Loucy (cell line): ENCODE data around the gene LIPT1.

Experiments used
- H2AFZ ChIP-seq: fragments of 200-600 bp; sonication (generic); 2 replicates; pipeline ENCODE4 v1.6.0; 2016; ENCODE audit warnings: antibody characterized with exemption, mild to moderate bottlenecking, low read length, moderate library complexity
- H3F3A ChIP-seq: fragments of 200-600 bp; 2 replicates; pipeline ENCODE4 v1.6.0; 2016; ENCODE audit warnings: antibody characterized with exemption, low read depth, mild to moderate bottlenecking
- H3K27me3 ChIP-seq: fragments of 200-600 bp; sonication (generic); 2 replicates; pipeline ENCODE4 v1.6.1; 2014; ENCODE audit warnings: low read length, mild to moderate bottlenecking; ENCODE audit not compliant: insufficient read depth, poor library complexity, severe bottlenecking
- H3K36me3 ChIP-seq: fragments of 200-600 bp; sonication (generic); 2 replicates; pipeline ENCODE4 v1.6.1; 2016; ENCODE audit warnings: low read length; ENCODE audit not compliant: insufficient read depth
- H3K4me1 ChIP-seq: fragments of 200-600 bp; sonication (generic); 2 replicates; pipeline ENCODE4 v1.5.1; 2014; ENCODE audit warnings: low read length, mild to moderate bottlenecking; ENCODE audit not compliant: insufficient read depth, poor library complexity, severe bottlenecking
- H3K4me2 ChIP-seq: fragments of 200-600 bp; sonication (generic); 2 replicates; pipeline ENCODE4 v1.6.0; 2014; ENCODE audit warnings: antibody characterized with exemption, low read length, low read depth, mild to moderate bottlenecking; ENCODE audit not compliant: poor library complexity, severe bottlenecking
- H3K4me3 ChIP-seq: fragments of 200-600 bp; sonication (generic); 2 replicates; pipeline ENCODE4 v1.5.1; 2014; ENCODE audit warnings: low read length, mild to moderate bottlenecking, mixed read lengths; ENCODE audit not compliant: poor library complexity, severe bottlenecking
- H3K79me2 ChIP-seq: fragments of 200-600 bp; sonication (generic); 2 replicates; pipeline ENCODE4 v1.6.1; 2014; ENCODE audit warnings: low read length; ENCODE audit not compliant: insufficient read depth
- H3K9ac ChIP-seq: fragments of 200-600 bp; sonication (generic); 2 replicates; pipeline ENCODE4 v1.6.0; 2014; ENCODE audit warnings: mild to moderate bottlenecking, low read depth, low read length, moderate library complexity; ENCODE audit not compliant: poor library complexity, severe bottlenecking
- H3K9me2 ChIP-seq: fragments of 200-600 bp; sonication (generic); replicated peaks from 2 replicates; pipeline ENCODE4 v1.6.1; 2016; ENCODE audit warnings: low read depth, low read length, mixed read lengths
- H3K9me3 ChIP-seq: fragments of 200-600 bp; sonication (generic); 2 replicates; pipeline ENCODE4 v1.6.1; 2014; ENCODE audit warnings: mild to moderate bottlenecking, antibody characterized with exemption, low read length, low read depth; ENCODE audit not compliant: insufficient read depth
- H4K20me1 ChIP-seq: fragments of 200-600 bp; sonication (generic); 2 replicates; pipeline ENCODE4 v1.6.0; 2014; ENCODE audit warnings: antibody characterized with exemption, low read length, mild to moderate bottlenecking; ENCODE audit not compliant: insufficient read depth, poor library complexity, severe bottlenecking
- EZH2phosphoT487 ChIP-seq: fragments of 200-600 bp; IDR thresholded peaks from 2 replicates; pipeline ENCODE4 v1.6.1; 2018; ENCODE audit warnings: antibody characterized with exemption, mild to moderate bottlenecking, moderate library complexity, borderline replicate concordance
- TF ChIP-seq, protein P1 (sequence below): fragments of 200-600 bp; sonication (generic); conservative IDR thresholded peaks from 2 replicates; pipeline ENCODE4 v1.5.1; 2014; ENCODE audit warnings: mild to moderate bottlenecking, antibody characterized with exemption, low read length

Gene LIPT1

GRCh38 chr2:99183025-99183424, 28.3 kb downstream of the LIPT1 start:
- no peak overlapping the region for H2AFZ ChIP-seq
- H3K36me3 ChIP-seq = no peaks in the 10 kb centered on the region; the same call in 1 of the 2 replicates
- no peaks in the 10 kb centered on the region for H3K27me3 ChIP-seq
- H3K4me3 ChIP-seq = peak overlapping the region; percentile 94
- no peaks in the 10 kb centered on the region for H3F3A ChIP-seq
- no peaks in the 10 kb centered on the region for H3K9me2 ChIP-seq
- peak overlapping the region; percentile 53 for H3K4me2 ChIP-seq
- H3K4me1 ChIP-seq = peaks cover 39% of the 10 kb centered on the region
- peaks cover 14% of the 10 kb centered on the region for H4K20me1 ChIP-seq
- TF ChIP-seq, protein P1, sequence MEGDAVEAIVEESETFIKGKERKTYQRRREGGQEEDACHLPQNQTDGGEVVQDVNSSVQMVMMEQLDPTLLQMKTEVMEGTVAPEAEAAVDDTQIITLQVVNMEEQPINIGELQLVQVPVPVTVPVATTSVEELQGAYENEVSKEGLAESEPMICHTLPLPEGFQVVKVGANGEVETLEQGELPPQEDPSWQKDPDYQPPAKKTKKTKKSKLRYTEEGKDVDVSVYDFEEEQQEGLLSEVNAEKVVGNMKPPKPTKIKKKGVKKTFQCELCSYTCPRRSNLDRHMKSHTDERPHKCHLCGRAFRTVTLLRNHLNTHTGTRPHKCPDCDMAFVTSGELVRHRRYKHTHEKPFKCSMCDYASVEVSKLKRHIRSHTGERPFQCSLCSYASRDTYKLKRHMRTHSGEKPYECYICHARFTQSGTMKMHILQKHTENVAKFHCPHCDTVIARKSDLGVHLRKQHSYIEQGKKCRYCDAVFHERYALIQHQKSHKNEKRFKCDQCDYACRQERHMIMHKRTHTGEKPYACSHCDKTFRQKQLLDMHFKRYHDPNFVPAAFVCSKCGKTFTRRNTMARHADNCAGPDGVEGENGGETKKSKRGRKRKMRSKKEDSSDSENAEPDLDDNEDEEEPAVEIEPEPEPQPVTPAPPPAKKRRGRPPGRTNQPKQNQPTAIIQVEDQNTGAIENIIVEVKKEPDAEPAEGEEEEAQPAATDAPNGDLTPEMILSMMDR = no peak
- TF ChIP-seq EZH2phosphoT487 = no peak
- H3K79me2 ChIP-seq = peaks cover 71% of the 10 kb centered on the region
- H3K9ac ChIP-seq = no peak overlapping the region
- H3K9me3 ChIP-seq = no peaks in the 10 kb centered on the region

GRCh38 chr2:99184811-99185210, 30.0 kb downstream of the LIPT1 start:
- Histone ChIP-seq H3K9me3 (no peaks in the 10 kb centered on the region), H3K4me2 (no peak overlapping the region), H3K9ac (no peak overlapping the region), H2AFZ (no peak overlapping the region), H3K4me1 (peaks cover 27% of the 10 kb centered on the region), H3K9me2 (no peaks in the 10 kb centered on the region), H3K27me3 (no peaks in the 10 kb centered on the region), H4K20me1 (peaks cover 7% of the 10 kb centered on the region), H3K36me3 (peaks cover 7% of the 10 kb centered on the region; the same call in 1 of the 2 replicates), H3K4me3 (no peak overlapping the region), H3K79me2 (peaks cover 55% of the 10 kb centered on the region), H3F3A (no peaks in the 10 kb centered on the region)
- no peak for TF ChIP-seq EZH2phosphoT487
- TF ChIP-seq, protein P1 = no peak

GRCh38 chr2:99187011-99187410, 32.2 kb downstream of the LIPT1 start:
- no peak overlapping the region for H3K9ac ChIP-seq
- no peak overlapping the region for H2AFZ ChIP-seq
- no peak overlapping the region for H3K4me2 ChIP-seq
- H4K20me1 ChIP-seq = no peaks in the 10 kb centered on the region
- H3K27me3 ChIP-seq = no peaks in the 10 kb centered on the region
- peaks cover 16% of the 10 kb centered on the region for H3K4me1 ChIP-seq
- no peaks in the 10 kb centered on the region for H3K9me3 ChIP-seq
- H3K36me3 ChIP-seq = peaks cover 10% of the 10 kb centered on the region; the same call in 1 of the 2 replicates
- H3K9me2 ChIP-seq = no peaks in the 10 kb centered on the region
- peaks cover 35% of the 10 kb centered on the region for H3K79me2 ChIP-seq
- TF ChIP-seq EZH2phosphoT487 = no peak
- TF ChIP-seq, protein P1 = no peak
- H3F3A ChIP-seq = no peaks in the 10 kb centered on the region
- no peak overlapping the region for H3K4me3 ChIP-seq
